ENCODE data around the gene CD44.

Gene CD44

GRCh38 chr11:35242412-35243242 is 103.7 kb downstream of the CD44 start:
- no peak for DNase-seq

GRCh38 chr11:35243774-35244173 is 104.8 kb downstream of the CD44 start:
- DNase-seq = no peak

GRCh38 chr11:35245056-35245455 is 106.1 kb downstream of the CD44 start:
- no peak for DNase-seq

GRCh38 chr11:35245786-35246185 is 106.8 kb downstream of the CD44 start:
- DNase-seq = no peak

GRCh38 chr11:35246745-35247144 is 107.8 kb downstream of the CD44 start:
- no peak for DNase-seq

GRCh38 chr11:35247428-35247827 is 108.5 kb downstream of the CD44 start:
- no peak for DNase-seq

GRCh38 chr11:35247863-35248262 is 108.9 kb downstream of the CD44 start:
- no peak for DNase-seq

DNA sequence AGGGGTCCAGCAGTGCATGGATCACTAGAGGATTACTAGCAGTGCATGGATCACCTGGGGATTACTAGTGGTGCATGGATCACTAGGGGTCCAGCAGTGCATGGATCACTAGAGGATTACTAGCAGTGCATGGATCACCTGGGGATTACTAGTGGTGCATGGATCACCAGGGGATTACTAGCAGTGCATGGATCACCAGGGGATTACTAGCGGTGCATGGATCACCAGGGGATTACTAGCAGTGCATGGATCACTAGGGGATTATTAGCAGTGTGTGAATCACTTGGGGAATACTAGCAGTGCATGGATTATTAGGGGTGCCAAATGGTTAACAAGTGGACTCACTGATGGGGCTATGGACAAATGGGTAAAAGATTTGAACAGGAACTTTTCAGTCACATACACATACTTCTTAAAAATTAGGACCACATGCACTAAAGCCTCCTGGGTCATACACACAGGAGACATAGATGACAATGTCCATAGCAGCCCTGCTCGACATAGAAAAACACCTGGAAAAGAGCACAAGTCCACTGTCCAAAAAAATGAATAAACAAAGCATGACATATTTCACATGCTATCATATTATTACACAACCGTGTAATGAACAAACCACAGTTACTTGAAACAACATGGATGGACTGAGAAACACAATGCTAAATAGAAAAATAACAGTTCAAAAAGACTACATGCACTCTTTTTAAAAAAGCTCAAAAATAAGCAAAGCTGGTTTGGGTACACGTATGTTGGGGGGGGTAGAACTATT is 109.8 kb downstream of the CD44 start:
- no peak for DNase-seq

- DNase-seq = no peak
Observed at GRCh38 chr11:35250192-35250591, 111.2 kb downstream of the CD44 start.

DNA sequence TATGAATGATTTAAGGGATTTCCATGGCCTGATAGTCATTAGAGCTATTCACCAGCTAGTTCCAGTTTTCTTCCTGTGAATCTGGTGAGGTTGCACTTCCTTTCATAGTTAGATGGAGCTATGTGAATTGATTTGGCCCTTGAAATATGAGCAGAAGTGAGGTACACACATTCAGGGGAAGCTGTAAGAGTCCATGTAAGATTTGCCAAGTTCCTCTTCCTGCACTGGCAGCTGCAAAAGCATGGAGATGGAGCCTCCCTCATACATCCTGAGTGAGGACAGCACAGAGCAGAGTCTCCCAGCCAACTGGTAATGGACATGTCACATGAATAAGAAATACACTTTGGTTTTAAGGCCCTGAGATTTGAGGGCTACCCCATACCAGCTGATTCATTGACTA is 111.7 kb downstream of the CD44 start:
- DNase-seq = no peak

DNA sequence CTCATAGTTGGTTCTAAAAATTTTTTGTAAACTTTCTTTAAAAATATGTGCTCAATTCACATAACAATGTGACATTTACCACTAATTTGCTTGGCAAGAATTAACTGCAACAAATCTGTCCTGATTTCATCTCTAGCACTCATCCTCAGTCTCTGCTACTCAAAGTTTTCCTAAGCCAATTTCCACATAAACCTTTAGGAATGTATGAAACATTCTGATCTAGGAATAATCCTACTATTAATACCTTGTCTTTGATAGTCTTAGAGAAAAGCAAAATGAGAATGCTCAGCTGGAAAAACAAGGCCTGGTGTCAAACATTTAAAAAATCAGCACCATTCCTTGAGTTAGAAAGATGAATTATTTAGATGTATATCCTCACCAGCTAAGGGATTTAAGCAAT is 114.3 kb downstream of the CD44 start:
- DNase-seq = no peak

DNA sequence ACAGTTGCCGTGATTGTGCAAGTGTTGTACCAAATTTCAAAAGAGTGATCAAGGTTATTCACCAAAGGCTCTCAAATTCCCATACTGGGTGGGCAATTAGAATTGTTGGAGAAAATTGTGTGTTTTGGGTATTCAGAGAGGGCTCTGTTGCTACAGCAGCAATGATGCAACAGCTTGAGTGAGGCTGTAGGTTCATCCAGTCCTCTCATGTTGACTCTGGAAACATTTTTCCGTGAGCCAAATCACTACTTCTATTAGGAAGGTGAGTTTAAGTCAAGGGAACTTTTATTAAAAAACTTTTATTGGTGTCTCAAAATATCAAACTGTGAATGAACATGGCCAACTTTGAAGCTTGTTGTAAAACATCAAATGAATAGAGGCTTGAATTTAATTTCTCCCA is 116.5 kb downstream of the CD44 start:
- DNase-seq = no peak

- no peak for DNase-seq
Observed at GRCh38 chr11:35256296-35256695, 117.3 kb downstream of the CD44 start.

DNA sequence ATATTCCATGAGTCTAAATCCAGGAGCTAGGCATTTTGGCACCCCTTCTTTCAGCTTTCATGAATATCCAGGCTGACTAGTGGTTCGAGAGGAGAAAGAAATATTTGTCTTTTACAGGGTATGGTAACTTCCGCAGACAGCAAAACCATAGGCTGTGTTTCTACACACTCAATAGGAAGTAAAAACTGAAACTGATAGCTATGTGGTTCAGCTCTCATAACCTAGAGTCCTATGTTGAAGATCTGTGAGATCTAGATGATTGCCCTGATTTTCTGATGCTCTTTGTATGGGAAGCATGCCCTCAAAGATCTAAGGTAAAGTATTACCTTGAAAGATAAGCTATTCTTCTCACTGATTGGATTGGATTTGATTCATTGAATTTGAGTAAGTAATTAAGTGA is 118.3 kb downstream of the CD44 start:
- DNase-seq = no peak

DNA sequence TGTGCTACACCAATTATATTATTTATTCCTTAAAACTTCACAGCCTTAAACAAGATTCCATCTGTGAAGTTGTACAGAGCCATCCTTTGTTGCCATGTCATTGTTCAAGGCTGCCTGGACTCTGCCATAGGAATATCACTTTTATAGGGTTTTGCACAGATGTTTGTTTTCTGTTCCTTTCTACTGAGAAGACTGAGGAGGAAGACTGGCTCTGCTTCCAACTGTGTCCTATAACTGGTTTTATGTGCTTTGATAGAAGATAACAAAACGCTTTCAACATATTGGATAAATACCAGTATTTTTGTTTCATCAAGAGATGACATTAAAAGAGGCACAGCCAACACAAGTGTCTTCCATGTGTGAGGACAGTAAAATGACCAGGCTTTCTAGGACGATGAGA is 120.6 kb downstream of the CD44 start:
- DNase-seq = no peak

GRCh38 chr11:35260342-35260985 is 121.5 kb downstream of the CD44 start:
- no peak for DNase-seq

DNA sequence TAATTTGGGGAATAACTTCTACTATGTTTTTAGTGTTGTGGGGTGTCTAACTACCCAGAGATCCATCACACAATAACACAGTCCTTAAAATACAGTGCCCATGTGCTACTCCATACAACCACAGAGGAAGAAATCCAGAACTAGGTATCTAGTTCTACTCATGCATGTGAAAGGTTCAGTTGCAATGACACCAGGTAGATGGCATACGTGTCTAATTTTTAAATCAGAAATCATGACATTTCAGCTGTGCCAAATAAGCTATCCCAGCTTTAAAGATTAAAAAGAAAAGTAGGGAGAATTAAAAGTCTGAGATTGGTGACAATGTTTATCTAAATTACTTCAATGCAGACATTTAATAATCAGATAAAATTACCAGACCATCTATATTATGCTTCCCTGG is 122.2 kb downstream of the CD44 start:
- no peak for DNase-seq

DNA sequence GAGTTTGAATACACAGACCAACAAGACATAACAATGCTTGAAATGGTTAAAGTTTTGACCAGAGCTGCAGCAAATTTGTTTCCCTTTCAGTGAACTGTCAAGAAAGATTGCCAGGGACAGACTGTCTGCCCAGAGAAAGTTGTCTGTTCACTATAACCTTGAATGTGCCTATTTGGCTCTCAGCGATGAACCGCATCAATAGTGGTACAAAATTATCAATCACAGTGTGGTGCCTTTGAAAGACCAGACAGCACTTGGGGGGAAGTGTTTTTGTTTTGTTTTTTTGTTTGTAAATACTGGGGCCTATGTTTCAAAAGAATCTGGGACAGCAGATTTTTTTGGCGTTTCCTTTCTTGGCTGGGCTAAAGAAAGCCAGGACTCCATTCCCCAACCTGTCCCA is 123.1 kb downstream of the CD44 start:
- DNase-seq = no peak

DNA sequence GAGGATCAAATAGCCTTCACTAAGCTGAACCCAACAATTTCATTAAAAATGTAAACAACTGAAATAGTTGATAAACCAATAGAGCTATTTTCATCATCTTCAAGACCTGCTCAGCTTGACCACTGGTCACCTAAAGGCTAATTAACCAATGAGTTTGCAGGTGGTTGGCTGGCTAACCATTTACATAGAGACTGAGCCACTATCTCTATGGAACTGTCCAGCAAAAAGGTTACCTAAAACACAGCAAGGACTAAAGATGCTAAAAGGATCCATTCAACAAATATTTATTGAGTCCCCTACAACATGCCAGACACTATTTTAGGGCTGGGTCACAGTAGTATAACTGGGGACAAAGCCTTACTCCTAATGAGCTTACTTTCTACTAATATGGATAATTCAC is 123.8 kb downstream of the CD44 start:
- DNase-seq = no peak

- DNase-seq = no peak
Observed at GRCh38 chr11:35265755-35266454, 126.9 kb downstream of the CD44 start.

- DNase-seq = no peak
Observed at GRCh38 chr11:35267504-35267903, 128.5 kb downstream of the CD44 start.

DNA sequence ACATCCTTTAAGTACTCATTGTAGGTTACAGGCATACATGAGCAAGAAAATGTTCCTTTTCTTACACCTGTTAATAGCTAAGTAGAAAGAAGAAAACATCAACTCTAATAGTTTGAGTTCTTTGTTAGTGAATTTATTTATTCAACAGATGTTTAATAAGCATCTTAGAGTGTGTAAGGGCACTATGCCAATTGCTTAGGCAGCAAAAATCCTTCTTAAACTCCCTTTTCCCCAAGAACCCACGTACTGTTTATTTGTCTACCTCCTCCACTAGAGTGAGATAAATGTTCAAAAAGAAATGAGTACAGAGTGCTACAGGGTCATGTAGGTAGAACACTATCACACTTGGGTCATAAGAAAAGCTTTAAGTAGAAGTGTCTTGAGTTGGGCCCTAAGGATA is 131.4 kb downstream of the CD44 start:
- no peak for DNase-seq

GRCh38 chr11:35271031-35271430 is 132.1 kb downstream of the CD44 start:
- no peak for DNase-seq

All from NCI-H1694 (cell line).